K562 (cell line): Measurements from ENCODE around the gene SLC27A6. TPM values are rescaled to one million over a fixed set of nuclear protein-coding genes. Genes with fewer than 3 reads are reported as not detected.

Experiments
- ATF1 ChIP-seq, 2 experiments: fragments of 450-650 bp in 1 of 2; IDR thresholded peaks; 2 replicates each; pipeline ENCODE4 v1.6.1; 2016; ENCODE audit warnings: missing compliant biosample characterization in 1 of 2, missing genetic modification characterization in 1 of 2
- BCOR ChIP-seq: fragments of 450-650 bp; IDR thresholded peaks from 2 replicates; pipeline ENCODE4 v1.6.1; 2016
- CREBBP ChIP-seq: IDR thresholded peaks from one replicate; pipeline ENCODE4 v1.6.1; 2012; ENCODE audit warnings: low read depth, mild to moderate bottlenecking, control low read depth, inconsistent platforms, low read length
- CTBP1 ChIP-seq: fragments of 450-650 bp; IDR thresholded peaks from 2 replicates; pipeline ENCODE4 v1.6.1; 2016; ENCODE audit warnings: borderline replicate concordance
- FIP1L1 ChIP-seq: fragments of 200-400 bp; formaldehyde crosslinking; IDR thresholded peaks from 2 replicates; pipeline ENCODE4 v1.6.1; 2018; ENCODE audit warnings: mild to moderate bottlenecking, low read depth, low read length; ENCODE audit not compliant: poor library complexity, severe bottlenecking
- GABPA ChIP-seq: fragments of 200-800 bp; sonication (Bioruptor generic); conservative IDR thresholded peaks from 2 replicates; pipeline ENCODE4 v1.6.1; 2016; ENCODE audit warnings: low read depth, missing genetic modification characterization, missing compliant biosample characterization
- HES1 ChIP-seq: fragments of 450-650 bp; IDR thresholded peaks from 2 replicates; pipeline ENCODE4 v1.6.1; 2016; ENCODE audit warnings: low read depth, mild to moderate bottlenecking, moderate library complexity
- HNRNPUL1 ChIP-seq: fragments of 200-400 bp; formaldehyde crosslinking; IDR thresholded peaks from 2 replicates; pipeline ENCODE4 v1.6.1; 2017; ENCODE audit warnings: low read length
- KAT7 ChIP-seq: sonication (generic); formaldehyde crosslinking; IDR thresholded peaks from 2 replicates; pipeline ENCODE4 v1.8.0; 2022; ENCODE audit warnings: missing genetic modification reagents, mild to moderate bottlenecking, borderline replicate concordance
- NCOR1 ChIP-seq: fragments of 450-650 bp; IDR thresholded peaks from 2 replicates; pipeline ENCODE4 v1.6.1; 2016; ENCODE audit warnings: mild to moderate bottlenecking, moderate library complexity
- OTX1 ChIP-seq: fragments of 450-650 bp; formaldehyde crosslinking; IDR thresholded peaks from 2 replicates; pipeline ENCODE4 v1.4.0; 2022; ENCODE audit warnings: mild to moderate bottlenecking
- SMAD3 ChIP-seq: fragments of 450-650 bp; formaldehyde crosslinking; conservative IDR thresholded peaks from 2 replicates; pipeline ENCODE4 v1.4.0; 2020; ENCODE audit warnings: mild to moderate bottlenecking
- SMARCE1 ChIP-seq: fragments of 450-650 bp; IDR thresholded peaks from 2 replicates; pipeline ENCODE4 v1.7.1; 2016; ENCODE audit warnings: mild to moderate bottlenecking
- SRF ChIP-seq, 2 experiments: fragments of 250-450, 450-650 bp in 1 of 2; sonication (Bioruptor Pico) in 1 of 2; sonication (generic) in 1 of 2; formaldehyde crosslinking; IDR thresholded peaks; 2 replicates each; pipeline versions ENCODE4 v1.5.0 to v1.5.1; 2020 to 2022; ENCODE audit warnings: mild to moderate bottlenecking in 1 of 2, missing genetic modification reagents in 1 of 2
- TFAP4 ChIP-seq: sonication (generic); formaldehyde crosslinking; IDR thresholded peaks from 2 replicates; pipeline ENCODE4 v1.8.0; 2022; ENCODE audit warnings: missing genetic modification reagents, mild to moderate bottlenecking, moderate library complexity, borderline replicate concordance
- TRIM24 ChIP-seq, 2 experiments: fragments of 450-650 bp; IDR thresholded peaks; 2 replicates each; pipeline ENCODE4 v1.6.1; 2016
- XRCC3 ChIP-seq: fragments of 450-650 bp; IDR thresholded peaks from 2 replicates; pipeline ENCODE4 v1.6.1; 2017; ENCODE audit warnings: mild to moderate bottlenecking, moderate library complexity
- ZBTB1 ChIP-seq: sonication (generic); formaldehyde crosslinking; IDR thresholded peaks from 2 replicates; pipeline ENCODE4 v1.8.1; 2023; ENCODE audit warnings: missing genetic modification reagents, low read depth, mild to moderate bottlenecking, borderline replicate concordance
- ZBTB17 ChIP-seq: fragments of 450-650 bp; formaldehyde crosslinking; IDR thresholded peaks from 2 replicates; pipeline ENCODE4 v1.4.0; 2020; ENCODE audit warnings: mild to moderate bottlenecking
- ZFX ChIP-seq: sonication (generic); formaldehyde crosslinking; IDR thresholded peaks from 2 replicates; pipeline ENCODE4 v1.8.0; 2022; ENCODE audit warnings: mild to moderate bottlenecking, missing genetic modification reagents, moderate library complexity
- ZNF121 ChIP-seq: sonication (generic); formaldehyde crosslinking; conservative IDR thresholded peaks from 2 replicates; pipeline ENCODE4 v1.8.0; 2022; ENCODE audit warnings: missing genetic modification reagents
- ZNF197 ChIP-seq: fragments of 200-800 bp; sonication (Bioruptor generic); IDR thresholded peaks from 2 replicates; pipeline ENCODE4 v1.6.1; 2016; ENCODE audit warnings: low read depth, missing genetic modification characterization, missing compliant biosample characterization
- ZNF232 ChIP-seq: sonication (generic); formaldehyde crosslinking; IDR thresholded peaks from 2 replicates; pipeline ENCODE4 v1.8.0; 2022; ENCODE audit warnings: mild to moderate bottlenecking, missing genetic modification reagents
- ZNF398 ChIP-seq: fragments of 250-450 bp; sonication (Bioruptor Pico); IDR thresholded peaks from 2 replicates; pipeline ENCODE4 v1.8.0; 2021; ENCODE audit warnings: moderate library complexity, mild to moderate bottlenecking, inconsistent platforms
- ZNF75A ChIP-seq: fragments of 450-650 bp; formaldehyde crosslinking; IDR thresholded peaks from 2 replicates; pipeline ENCODE4 v1.4.0; 2020; ENCODE audit warnings: mild to moderate bottlenecking
- polyA plus RNA-seq, 8 experiments: library from polyadenylated mRNA; depleted of rRNA in 4 of 8; stranded (reverse) in 5 of 8; unstranded in 3 of 8; fragments of >200 nt; fragmentation: Nextera tagmentation in 2 of 8; fragmentation: Illumina TruSeq in 1 of 8; extraction: Ambion mirVana in 2 of 8; extraction: Trizol in 1 of 8; gene quantifications; 2 replicates each; pipeline versions ENCODE4 v1.2.1 to v1.2.3, GENCODE V29; 2011 to 2014; ENCODE audit warnings: inconsistent platforms in 1 of 8, missing spikeins in 1 of 8
- total RNA-seq, 7 experiments: library from RNA; depleted of rRNA in 6 of 7; stranded (reverse); fragments of >200 nt in 6 of 7; fragmentation: Illumina TruSeq in 2 of 7; extraction: Trizol in 2 of 7; gene quantifications; 2 replicates each; pipeline versions ENCODE4 v1.2.1 to v1.2.3, GENCODE V29; 2011 to 2021; ENCODE audit warnings: low replicate concordance in 1 of 7
- TF ChIP-seq, protein P1 (sequence below): fragments of 450-650 bp; formaldehyde crosslinking; IDR thresholded peaks from 2 replicates; pipeline ENCODE4 v1.4.0; 2022; ENCODE audit warnings: missing genetic modification characterization

SLC27A6 gene
- total and polyA plus RNA-seq, 9 of the 15 experiments (the other 6 are each of a cell fraction or from before 2014, with no cell fraction given) = 0.56 to 1.9 (median 1.2) TPM

DNA sequence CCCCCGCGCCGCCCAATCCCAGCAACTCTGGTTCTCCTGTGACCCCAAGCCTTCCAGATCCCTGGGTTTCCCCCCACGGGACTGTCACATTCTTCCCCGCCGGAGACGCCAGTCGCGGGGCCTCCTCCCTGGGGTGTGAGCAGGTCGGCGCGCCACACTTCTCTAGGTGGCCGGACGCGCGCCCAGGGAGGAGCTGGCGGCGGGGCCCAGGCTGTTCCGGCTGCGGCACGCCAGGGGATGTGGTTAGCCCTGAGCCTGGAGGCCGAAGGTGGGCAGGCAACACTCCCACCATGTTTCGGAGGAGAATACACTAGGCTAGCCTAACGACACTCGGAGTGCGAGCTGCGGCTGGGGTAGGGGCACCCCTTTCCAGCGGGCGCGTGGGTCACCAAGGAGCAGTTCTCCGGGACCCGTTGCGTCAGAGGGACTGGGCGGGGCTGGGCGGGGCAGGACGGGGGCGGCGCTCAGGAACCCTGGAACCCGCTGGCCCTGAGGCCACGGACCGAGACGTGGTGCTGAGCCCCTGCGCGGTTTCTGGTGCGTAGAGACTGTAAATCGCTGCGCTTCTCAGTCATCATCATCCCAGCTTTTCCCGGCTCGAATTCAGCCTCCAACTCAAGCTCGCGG lies at the start of gene SLC27A6 (continued):
- TF ChIP-seq ZBTB1 (0 out of 2 replicates have a peak, but pooled peaks have one; percentile 58), ZNF75A (CRISPR knock-in tag) (no peak), ZBTB17 (no peak), ZNF197 (CRISPR knock-in tag) (no peak), ZNF232 (CRISPR knock-in tag) (no peak), ATF1 (CRISPR knock-in tag; IDR thresholded peaks at IDR 0.05) (no peak), ATF1 (tag; IDR thresholded peaks at IDR 0.05) (peak; percentile 33; the same call in 1 of the 2 replicates), FIP1L1 (no peak), KAT7 (0 out of 2 replicates have a peak, but pooled peaks have one; percentile 32), XRCC3 (no peak), TRIM24 (IDR thresholded peaks at IDR 0.05) (no peak), OTX1 (no peak), ZFX (CRISPR knock-in tag) (peak; percentile 89), ZNF398 (CRISPR knock-in tag) (no peak), HES1 (peak; percentile 68), NCOR1 (no peak), HNRNPUL1 (no peak), SMAD3 (CRISPR knock-in tag) (no peak), BCOR (no peak), CTBP1 (peak; percentile 57; the same call in 1 of the 2 replicates), GABPA (tag) (peak; percentile 44), SMARCE1 (no peak), TFAP4 (CRISPR knock-in tag) (peak; percentile 63; the same call in 1 of the 2 replicates), ZNF121 (CRISPR knock-in tag) (no peak), SRF (CRISPR knock-in tag; IDR thresholded peaks at IDR 0.05) (peak in 1 of 2 experiments; percentile 54; a peak in 1 of 4 replicates), CREBBP (no peak)
- TF ChIP-seq, protein P1, sequence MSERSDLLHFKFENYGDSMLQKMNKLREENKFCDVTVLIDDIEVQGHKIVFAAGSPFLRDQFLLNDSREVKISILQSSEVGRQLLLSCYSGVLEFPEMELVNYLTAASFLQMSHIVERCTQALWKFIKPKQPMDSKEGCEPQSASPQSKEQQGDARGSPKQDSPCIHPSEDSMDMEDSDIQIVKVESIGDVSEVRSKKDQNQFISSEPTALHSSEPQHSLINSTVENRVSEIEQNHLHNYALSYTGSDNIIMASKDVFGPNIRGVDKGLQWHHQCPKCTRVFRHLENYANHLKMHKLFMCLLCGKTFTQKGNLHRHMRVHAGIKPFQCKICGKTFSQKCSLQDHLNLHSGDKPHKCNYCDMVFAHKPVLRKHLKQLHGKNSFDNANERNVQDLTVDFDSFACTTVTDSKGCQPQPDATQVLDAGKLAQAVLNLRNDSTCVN (CRISPR knock-in tag) = no peak
